DOHH2 (cell line): ENCODE data around the gene CENPO.

ENCODE experiments used
- H3F3A ChIP-seq: fragments of 200-600 bp; sonication (generic), shearing (Covaris generic); 2 replicates; pipeline ENCODE4 v1.6.0; 2016; ENCODE audit warnings: antibody characterized with exemption, mild to moderate bottlenecking; ENCODE audit not compliant: control insufficient read depth, insufficient read depth
- H3K27ac ChIP-seq: fragments of 200-600 bp; sonication (generic); 2 replicates; pipeline ENCODE4 v1.5.1; 2014; ENCODE audit warnings: low read depth, mild to moderate bottlenecking, low read length, moderate library complexity
- H3K27me3 ChIP-seq: fragments of 200-600 bp; sonication (generic); 2 replicates; pipeline ENCODE4 v1.6.1; 2014; ENCODE audit warnings: mild to moderate bottlenecking, low read length, mixed read lengths; ENCODE audit not compliant: control insufficient read depth
- H3K36me3 ChIP-seq: fragments of 200-600 bp; sonication (generic); 2 replicates; pipeline ENCODE4 v1.6.1; 2014; ENCODE audit warnings: mild to moderate bottlenecking, low read length, moderate library complexity, mixed read lengths; ENCODE audit not compliant: control insufficient read depth
- H3K4me1 ChIP-seq: fragments of 200-600 bp; sonication (generic); 2 replicates; pipeline ENCODE4 v1.6.1; 2014; ENCODE audit warnings: mild to moderate bottlenecking, low read length, mixed read lengths; ENCODE audit not compliant: control insufficient read depth
- H3K4me2 ChIP-seq: fragments of 200-600 bp; sonication (generic); 2 replicates; pipeline ENCODE4 v1.6.0; 2014; ENCODE audit warnings: mild to moderate bottlenecking, low read length, moderate library complexity
- H3K4me3 ChIP-seq: fragments of 200-600 bp; sonication (generic); 2 replicates; pipeline ENCODE4 v1.5.1; 2014; ENCODE audit warnings: mild to moderate bottlenecking, low read length, mixed read lengths
- H3K79me2 ChIP-seq: fragments of 200-600 bp; sonication (generic); 2 replicates; pipeline ENCODE4 v1.6.1; 2014; ENCODE audit warnings: mild to moderate bottlenecking, low read length, mixed read lengths; ENCODE audit not compliant: control insufficient read depth
- H3K9me2 ChIP-seq: fragments of 200-600 bp; sonication (generic); replicated peaks from 2 replicates; pipeline ENCODE4 v1.6.1; 2014; ENCODE audit warnings: mild to moderate bottlenecking, low read length, mixed read lengths; ENCODE audit not compliant: control insufficient read depth
- H3K9me3 ChIP-seq: fragments of 200-600 bp; sonication (generic); 2 replicates; pipeline ENCODE4 v1.6.1; 2014; ENCODE audit warnings: antibody characterized with exemption, low read length, mixed read lengths; ENCODE audit not compliant: control insufficient read depth, insufficient read depth
- H4K20me1 ChIP-seq: fragments of 200-600 bp; sonication (generic); 2 replicates; pipeline ENCODE4 v1.6.0; 2014; ENCODE audit warnings: low read depth, mild to moderate bottlenecking, antibody characterized with exemption, low read length, moderate library complexity; ENCODE audit not compliant: control insufficient read depth, insufficient read depth
- EZH2phosphoT487 ChIP-seq: fragments of 200-600 bp; sonication (generic); IDR thresholded peaks from 2 replicates; pipeline ENCODE4 v1.6.1; 2017; ENCODE audit warnings: borderline replicate concordance, mild to moderate bottlenecking, antibody characterized with exemption, low read length, moderate library complexity, mixed read lengths
- TF ChIP-seq, protein P1 (sequence below): fragments of 200-600 bp; sonication (generic); IDR thresholded peaks from one replicate; pipeline ENCODE4 v1.5.1; 2014; ENCODE audit warnings: antibody characterized with exemption, mild to moderate bottlenecking, low read depth, low read length; ENCODE audit not compliant: poor library complexity, severe bottlenecking

CENPO gene

DNA sequence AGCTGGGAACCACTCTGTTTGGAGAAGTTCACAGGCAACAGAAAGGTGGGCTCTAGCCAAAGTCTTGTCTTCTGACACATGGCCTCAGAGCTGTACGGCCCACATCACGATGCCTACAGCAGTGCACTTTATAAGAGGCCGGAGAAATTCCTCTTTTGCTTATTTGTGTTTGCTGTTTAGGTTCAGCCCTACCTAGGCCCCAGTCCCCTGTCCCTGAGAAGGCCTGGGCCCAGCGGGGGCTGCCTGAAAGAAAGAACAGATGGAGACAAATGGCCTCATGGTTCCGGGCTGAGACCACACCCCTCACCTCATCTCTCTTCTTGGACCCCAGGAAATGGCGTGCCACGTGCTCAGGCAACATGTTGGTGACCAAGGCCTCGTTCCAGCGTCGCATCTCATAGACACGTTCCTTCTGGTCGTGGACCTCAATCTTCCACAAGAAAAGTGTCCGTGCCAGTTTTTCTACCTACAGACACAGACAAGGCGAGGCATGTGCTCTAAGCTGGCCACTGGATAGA is 30.9 kb downstream of the CENPO start:
- Histone ChIP-seq H3K4me2 (no peak overlapping the region), H3F3A (peaks cover 3% of the 10 kb centered on the region; the same call in 1 of the 2 replicates), H3K9me3 (no peaks in the 10 kb centered on the region), H3K9me2 (no peaks in the 10 kb centered on the region), H3K79me2 (no peaks in the 10 kb centered on the region), H3K27ac (no peak overlapping the region), H3K4me3 (no peak overlapping the region), H3K36me3 (peaks cover 82% of the 10 kb centered on the region), H3K27me3 (no peaks in the 10 kb centered on the region), H3K4me1 (no peaks in the 10 kb centered on the region), H4K20me1 (no peaks in the 10 kb centered on the region)
- TF ChIP-seq, protein P1, sequence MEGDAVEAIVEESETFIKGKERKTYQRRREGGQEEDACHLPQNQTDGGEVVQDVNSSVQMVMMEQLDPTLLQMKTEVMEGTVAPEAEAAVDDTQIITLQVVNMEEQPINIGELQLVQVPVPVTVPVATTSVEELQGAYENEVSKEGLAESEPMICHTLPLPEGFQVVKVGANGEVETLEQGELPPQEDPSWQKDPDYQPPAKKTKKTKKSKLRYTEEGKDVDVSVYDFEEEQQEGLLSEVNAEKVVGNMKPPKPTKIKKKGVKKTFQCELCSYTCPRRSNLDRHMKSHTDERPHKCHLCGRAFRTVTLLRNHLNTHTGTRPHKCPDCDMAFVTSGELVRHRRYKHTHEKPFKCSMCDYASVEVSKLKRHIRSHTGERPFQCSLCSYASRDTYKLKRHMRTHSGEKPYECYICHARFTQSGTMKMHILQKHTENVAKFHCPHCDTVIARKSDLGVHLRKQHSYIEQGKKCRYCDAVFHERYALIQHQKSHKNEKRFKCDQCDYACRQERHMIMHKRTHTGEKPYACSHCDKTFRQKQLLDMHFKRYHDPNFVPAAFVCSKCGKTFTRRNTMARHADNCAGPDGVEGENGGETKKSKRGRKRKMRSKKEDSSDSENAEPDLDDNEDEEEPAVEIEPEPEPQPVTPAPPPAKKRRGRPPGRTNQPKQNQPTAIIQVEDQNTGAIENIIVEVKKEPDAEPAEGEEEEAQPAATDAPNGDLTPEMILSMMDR: no peak
- no peak for TF ChIP-seq EZH2phosphoT487

DNA sequence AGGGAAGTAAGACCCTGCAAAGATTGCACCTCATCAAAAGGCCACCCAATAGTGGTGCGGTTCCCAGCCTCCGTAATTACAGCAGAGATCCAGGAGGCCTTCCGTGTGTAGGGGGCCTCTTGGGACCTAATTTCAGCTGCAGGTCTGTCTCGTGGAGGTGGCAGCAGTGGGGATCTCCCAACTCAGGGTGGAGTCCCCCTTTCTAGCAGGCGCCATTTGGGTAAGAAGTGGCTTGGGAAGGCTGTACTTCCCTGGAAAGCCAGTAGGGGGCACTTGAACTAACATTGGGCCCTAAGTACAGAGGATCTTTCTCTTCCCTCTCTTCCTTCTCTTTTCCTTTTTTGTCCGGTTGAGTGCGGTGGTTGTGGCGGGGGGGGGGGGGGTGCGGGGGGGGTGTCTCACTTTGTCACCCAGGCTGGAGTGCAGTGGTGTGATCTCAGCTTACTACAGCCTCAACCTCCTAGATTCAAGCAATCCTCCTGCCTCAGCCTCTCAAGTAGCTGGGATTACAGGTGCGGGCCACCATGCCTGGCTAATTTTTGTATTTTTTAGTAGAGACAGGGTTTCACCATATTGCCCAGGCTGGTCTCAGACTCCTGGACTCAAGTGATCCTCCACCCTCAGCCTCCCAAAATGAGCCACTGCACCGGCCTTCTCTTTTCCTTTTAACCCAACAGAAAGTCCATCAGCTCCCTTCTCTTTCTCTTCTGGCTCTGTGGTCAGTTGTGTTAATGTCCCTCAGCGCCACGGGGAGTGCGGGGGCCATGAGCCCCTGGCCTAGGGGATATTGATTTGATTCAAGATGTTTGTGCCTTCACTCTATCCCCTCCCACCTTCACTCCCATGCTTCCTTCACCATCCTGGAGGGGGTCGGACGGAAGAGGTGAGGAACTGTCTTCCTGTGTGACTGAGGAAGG is 32.0 kb downstream of the CENPO start:
- H3K27ac ChIP-seq: no peak overlapping the region

DNA sequence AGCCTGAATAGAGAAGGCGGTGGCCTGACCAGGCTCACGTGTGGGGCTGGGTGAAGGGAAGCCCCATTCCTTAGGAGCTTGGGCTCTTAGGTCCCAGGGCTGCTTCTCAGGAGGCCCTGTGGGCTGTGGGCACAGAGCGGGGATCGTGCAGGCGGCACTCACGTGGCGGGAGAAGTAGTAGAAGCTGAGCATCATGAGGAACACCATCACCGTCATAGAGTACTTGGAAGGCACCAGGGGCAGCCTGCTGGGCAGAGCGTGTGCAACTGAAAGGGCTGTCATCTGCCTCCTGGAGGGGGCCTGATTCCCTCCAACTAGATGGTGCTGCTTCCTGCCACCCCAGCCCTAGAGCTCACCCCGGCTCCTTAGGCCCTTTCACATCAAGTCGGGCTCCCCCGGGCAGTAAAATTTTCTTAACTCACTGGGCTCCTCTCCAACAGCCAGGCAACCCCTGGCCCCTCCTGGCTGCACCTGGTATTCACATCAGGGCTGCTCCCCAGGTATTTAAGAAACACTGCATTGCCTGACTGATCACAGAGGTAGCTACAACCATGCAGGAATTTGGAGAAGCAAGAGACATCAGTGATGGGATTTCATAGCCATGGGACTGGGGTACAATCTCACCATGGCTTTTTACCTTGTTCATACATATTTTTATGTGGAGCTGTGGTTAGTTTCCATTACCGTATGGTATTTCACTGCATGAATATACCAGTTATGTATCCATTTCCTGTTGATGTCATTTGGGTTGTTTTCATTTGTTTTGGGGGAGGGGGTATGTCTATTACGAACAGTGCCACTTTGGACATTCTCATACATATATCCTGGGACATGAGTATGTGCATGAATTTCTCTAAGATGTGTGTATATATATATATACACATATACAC is 32.9 kb downstream of the CENPO start:
- peaks cover 72% of the 10 kb centered on the region for H3K36me3 ChIP-seq
- TF ChIP-seq, protein P1: no peak
- TF ChIP-seq EZH2phosphoT487: no peak

More for the DNA sequence above, 32.0 kb downstream of the CENPO start:
- Histone ChIP-seq H4K20me1 (no peaks in the 10 kb centered on the region), H3K4me3 (no peak overlapping the region), H3K79me2 (no peaks in the 10 kb centered on the region), H3K27me3 (no peaks in the 10 kb centered on the region), H3K4me2 (no peak overlapping the region), H3K4me1 (no peaks in the 10 kb centered on the region), H3K9me2 (no peaks in the 10 kb centered on the region), H3K9me3 (no peaks in the 10 kb centered on the region), H3K36me3 (peaks cover 72% of the 10 kb centered on the region), H3F3A (peaks cover 2% of the 10 kb centered on the region; the same call in 1 of the 2 replicates)
- TF ChIP-seq, protein P1: peak; percentile 77
- TF ChIP-seq EZH2phosphoT487: no peak

More for the DNA sequence above, 32.9 kb downstream of the CENPO start:
- no peak overlapping the region for H3K27ac ChIP-seq
- H3K4me1 ChIP-seq: no peaks in the 10 kb centered on the region
- H3K9me3 ChIP-seq: no peaks in the 10 kb centered on the region
- H3K79me2 ChIP-seq: no peaks in the 10 kb centered on the region
- no peak overlapping the region for H3K4me3 ChIP-seq
- H4K20me1 ChIP-seq: no peaks in the 10 kb centered on the region
- no peaks in the 10 kb centered on the region for H3K9me2 ChIP-seq
- no peak overlapping the region for H3K4me2 ChIP-seq
- H3F3A ChIP-seq: peaks cover 2% of the 10 kb centered on the region; the same call in 1 of the 2 replicates
- no peaks in the 10 kb centered on the region for H3K27me3 ChIP-seq
